Measurements from ENCODE around the gene GEMIN7.
A peak's percentile ranks its signal among the peaks of the same experiment; 100 is the strongest.

Gene GEMIN7, protein sequence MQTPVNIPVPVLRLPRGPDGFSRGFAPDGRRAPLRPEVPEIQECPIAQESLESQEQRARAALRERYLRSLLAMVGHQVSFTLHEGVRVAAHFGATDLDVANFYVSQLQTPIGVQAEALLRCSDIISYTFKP

DNA sequence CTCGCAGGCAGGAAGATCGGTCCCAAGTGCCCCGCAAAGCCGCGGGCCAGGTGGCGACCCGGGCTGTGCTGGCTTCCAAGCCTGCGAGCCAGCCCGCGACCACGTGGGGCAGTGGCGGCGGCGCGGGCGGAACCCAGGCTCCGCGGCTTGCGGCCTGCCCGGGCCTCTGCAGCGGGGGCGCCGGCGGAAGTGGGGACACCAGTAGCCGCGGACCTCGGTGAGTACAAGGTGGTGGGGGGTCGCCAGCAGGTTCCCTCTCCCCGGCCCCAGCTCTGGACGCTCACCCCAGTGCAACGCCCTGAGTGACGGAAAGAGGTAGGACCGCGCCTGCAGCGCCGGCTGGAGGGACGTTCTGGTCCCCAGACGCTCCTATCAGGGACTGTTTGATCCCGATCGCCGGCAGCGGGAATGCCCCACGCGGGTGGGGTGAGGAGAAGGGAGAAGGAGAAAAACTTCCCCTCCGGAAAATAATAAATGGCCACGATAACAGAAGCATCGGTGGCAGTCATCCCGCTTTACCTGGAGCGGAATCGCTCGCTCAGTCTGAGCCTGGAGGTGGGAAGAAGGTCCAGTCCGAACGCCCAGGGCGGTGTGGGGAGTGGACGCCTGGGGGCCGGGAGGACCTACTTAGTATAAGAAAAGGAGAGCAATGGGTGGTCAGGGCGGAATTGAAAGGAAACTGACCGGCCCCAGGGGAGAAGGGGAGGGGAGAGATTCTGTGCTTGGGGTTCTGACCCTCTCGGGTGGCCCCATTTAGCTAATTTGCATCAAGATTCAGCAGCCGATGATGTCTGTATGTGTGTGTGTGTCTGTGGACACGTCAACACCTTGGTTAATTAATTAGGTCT, at the start of gene GEMIN7:
Gene GEMIN7, plus strand, starts transcription at position 198 of the 848 bp plus-strand sequence. CDS start 10,855 bp downstream, outside the sequence.
- peak; percentile 68 for DNase-seq (ENCODE audit: low spot score)

DNA sequence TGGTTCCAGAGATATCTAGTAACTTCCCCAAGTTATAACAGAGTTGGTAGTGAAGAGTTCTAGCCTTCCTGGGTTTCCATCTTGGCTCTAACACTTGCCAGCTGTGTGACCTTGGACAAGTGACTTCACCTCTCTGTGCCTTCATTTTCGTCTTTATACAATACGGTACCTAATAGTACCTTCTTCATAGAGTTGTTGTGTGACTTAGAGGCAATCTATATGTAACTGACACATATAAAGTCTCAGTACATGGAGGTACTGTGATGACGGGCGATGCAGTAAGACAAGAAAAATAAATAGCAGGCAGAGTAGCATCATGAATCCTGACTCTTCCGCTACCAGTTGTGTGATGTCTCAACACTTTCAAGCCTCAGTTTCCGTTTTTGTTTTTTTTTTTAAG, 48.2 kb upstream of the GEMIN7 start:
- DNase-seq (ENCODE audit: low spot score) = no peak

DNA sequence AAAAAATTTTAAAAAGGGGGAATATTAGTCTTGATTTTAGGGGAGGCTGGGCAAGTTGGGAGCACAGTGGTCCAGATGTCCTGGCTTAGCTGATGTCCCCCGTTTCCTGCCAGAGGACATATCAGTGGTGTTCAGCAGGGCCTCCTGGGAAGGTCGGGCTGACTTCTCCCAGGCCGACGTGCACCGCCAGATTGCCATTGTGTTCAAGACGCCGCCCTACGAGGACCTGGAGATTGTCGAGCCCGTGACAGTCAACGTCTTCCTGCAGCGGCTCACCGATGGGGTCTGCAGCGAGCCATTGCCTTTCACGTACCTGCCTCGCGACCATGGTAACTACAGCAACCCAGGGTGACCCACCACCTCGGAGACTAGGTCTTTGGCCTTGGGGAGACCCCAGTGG, 46.6 kb upstream of the GEMIN7 start:
- DNase-seq (ENCODE audit: low spot score) = no peak

DNA sequence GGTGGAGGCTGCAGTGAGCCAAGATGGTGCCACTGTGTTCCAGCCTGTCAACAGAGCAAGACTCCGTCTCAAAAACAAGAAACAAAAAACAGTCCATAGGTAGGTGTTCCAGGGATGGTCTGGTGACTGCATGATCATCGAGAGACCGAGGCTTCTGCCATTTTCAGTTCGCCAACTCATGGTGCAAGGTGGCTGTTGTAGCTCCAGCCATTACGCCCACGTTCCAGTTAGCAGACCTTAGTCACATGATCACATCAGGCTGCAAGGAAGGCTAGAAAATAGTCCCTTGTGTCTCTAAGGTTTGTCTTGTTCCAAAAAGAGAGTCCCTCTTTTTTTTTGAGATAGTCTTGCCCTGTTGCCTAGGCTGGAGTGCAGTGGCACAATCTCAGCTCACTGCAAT, 43.3 kb upstream of the GEMIN7 start:
- DNase-seq (ENCODE audit: low spot score) = no peak

DNA sequence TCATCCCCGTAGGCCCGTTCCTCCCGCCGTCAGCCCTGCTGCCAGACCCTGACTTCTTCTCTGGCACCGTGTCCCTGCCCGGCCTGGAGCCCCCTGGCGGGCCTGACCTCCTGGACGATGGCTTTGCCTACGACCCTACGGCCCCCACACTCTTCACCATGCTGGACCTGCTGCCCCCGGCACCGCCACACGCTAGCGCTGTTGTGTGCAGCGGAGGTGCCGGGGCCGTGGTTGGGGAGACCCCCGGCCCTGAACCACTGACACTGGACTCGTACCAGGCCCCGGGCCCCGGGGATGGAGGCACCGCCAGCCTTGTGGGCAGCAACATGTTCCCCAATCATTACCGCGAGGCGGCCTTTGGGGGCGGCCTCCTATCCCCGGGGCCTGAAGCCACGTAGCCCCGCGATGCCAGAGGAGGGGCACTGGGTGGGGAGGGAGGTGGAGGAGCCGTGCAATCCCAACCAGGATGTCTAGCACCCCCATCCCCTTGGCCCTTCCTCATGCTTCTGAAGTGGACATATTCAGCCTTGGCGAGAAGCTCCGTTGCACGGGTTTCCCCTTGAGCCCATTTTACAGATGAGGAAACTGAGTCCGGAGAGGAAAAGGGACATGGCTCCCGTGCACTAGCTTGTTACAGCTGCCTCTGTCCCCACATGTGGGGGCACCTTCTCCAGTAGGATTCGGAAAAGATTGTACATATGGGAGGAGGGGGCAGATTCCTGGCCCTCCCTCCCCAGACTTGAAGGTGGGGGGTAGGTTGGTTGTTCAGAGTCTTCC, 41.5 kb upstream of the GEMIN7 start:
- no peak for DNase-seq (ENCODE audit: low spot score)

DNA sequence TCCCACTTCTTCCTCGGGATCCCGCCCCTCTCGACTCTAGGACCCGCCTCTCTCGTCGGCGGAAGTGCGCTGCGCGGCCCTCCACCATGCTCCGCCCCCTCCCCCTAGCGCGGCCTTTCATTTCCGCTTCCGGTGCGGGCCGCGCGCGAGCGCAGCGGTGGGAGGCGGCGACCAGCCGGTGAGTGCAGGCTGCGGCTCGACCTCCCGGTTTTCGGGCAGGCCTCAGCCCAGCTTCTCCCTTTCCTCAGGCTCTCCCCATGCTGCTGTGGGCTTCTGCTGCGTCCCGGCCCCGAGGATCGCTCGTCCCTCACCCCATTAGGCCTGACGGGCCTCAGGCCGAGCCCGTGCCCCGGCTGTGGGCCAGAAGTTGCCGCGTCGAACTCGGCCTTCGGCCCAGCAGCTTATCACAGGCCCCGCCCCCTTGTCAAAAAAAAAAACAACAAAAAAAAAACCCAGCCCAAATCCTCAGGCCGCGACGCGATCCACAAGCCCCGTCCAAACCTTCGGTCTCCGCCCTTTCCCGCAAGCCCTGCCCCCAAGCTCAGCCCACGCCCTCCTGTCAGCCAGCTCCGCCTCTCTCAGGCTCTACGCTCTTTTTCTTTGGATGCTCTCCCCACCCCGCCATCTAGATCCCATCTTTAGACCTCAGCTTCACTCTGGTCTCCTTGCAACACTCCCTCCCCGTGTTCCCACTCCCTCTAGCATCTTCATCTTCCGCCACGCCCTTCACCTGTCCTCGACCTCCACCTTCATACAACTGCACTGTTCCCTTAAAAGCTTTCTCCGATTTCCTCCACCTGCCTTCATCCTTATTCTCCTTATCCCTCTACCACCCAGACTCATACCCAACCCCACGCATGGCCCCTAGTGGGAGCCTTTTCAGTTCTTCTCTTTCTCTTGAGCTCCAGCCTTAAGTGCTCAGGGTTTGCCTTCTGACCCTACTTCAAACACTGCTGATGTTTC, 39.8 kb upstream of the GEMIN7 start, which contains the start of gene CLASRP:
Gene CLASRP, plus strand, starts transcription at position 115 of the 963 bp plus-strand sequence. CDS start 1,168 bp downstream, outside the sequence.
- DNase-seq (ENCODE audit: low spot score) = peak; percentile 92

DNA sequence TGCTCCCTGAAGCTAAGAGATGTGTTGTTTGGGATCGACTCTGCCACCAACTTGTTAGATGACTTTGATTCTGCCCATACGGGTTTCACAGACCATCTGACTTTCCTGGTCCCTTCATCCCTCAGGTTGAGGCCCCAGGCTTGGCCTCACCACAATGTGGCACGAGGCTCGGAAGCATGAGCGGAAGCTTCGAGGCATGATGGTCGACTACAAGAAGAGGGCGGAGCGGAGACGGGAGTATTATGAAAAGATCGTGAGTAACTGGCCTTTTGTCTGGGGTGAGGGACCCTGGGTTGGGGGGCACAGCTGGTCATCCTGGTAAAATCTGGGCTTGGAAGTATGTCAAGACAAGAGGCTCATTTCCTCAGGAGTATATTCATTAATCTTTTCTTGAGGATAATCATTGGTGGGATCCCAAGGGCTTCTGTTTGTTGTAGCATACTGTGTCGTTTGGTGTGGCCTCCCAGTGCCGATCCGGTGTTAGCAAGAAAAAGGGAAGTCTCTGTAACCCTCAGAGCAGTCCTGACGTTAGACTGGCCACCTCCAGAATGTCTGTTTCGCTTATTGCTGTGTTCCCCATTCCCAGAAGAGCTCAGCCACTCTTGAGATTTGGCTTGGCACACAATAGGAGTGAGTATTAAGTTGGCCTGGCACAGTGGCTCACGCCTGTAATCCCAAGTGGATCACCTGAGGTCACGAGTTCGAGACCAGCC, 38.8 kb upstream of the GEMIN7 start:
- no peak for DNase-seq (ENCODE audit: low spot score)

DNA sequence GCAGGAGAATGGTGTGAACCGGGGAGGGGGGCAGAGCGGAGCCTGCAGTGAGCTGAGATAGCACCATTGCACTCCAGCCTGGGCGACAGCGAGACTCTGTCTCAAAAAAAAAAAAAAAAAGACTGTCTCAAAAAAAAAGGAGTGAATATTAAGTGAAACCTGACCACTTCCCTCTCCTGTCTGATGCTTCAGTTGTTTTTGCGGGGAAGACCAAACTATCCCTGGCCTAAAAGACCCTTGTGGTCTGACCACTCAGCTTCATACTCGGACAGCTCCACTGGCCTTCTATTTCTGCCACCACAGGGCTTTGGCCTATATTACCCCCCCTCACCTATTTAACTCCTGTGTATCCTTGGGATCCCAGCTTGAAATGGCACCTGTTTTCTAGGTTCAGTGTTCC, 37.9 kb upstream of the GEMIN7 start:
- DNase-seq (ENCODE audit: low spot score) = no peak

DNA sequence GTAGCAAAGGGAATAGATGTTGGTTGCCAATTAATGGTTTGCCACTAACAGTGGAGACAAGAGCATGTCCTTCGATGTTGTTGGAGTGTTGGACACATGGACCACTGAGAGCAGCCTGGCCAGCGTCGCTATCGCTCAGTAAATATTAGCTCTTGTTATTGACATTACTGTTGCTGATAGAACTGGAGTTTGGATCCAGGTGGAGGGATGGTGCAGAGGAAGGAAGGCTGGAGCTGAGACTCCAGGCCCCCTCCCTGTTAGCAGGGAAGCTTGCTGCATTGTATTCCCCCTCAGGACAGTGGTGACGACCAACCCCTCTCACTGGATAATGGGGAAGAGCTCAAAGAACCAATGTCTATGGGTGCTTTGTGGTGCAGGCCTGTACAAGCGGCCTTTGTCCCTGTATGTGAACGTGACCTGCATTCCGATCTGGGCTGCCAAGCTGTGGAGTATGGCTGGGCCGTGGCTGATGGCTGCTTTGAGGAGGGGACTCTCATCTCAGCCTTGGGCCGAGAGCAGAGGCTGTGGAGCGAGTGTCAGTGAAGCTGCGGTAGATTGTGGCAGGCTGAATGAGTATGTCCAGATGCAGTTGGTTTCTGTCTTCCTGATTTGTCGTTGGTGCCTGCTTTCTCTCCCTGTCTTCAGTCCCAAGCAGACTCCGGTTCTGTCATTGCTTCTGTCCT, 33.2 kb upstream of the GEMIN7 start:
- no peak for DNase-seq (ENCODE audit: low spot score)

DNA sequence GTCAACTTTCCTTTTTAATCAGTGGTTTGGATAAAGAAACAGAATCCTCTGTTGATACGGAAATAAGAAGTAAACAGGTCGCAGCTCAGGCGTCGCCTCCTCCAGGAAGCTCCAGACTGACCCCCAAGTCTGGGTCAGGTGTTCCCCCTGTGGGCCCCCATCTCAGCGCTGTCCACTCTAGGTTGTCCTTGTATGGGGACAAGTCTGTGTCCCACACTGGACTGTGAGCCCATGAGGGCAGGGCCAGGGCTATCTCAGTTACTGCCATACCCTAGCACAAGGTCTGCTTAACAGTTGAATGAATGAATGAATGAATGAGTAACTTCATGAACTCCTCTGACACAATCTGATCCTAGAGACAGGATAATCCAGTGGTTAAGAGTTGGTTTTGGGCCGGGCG, 32.7 kb upstream of the GEMIN7 start:
- DNase-seq (ENCODE audit: low spot score) = no peak

DNA sequence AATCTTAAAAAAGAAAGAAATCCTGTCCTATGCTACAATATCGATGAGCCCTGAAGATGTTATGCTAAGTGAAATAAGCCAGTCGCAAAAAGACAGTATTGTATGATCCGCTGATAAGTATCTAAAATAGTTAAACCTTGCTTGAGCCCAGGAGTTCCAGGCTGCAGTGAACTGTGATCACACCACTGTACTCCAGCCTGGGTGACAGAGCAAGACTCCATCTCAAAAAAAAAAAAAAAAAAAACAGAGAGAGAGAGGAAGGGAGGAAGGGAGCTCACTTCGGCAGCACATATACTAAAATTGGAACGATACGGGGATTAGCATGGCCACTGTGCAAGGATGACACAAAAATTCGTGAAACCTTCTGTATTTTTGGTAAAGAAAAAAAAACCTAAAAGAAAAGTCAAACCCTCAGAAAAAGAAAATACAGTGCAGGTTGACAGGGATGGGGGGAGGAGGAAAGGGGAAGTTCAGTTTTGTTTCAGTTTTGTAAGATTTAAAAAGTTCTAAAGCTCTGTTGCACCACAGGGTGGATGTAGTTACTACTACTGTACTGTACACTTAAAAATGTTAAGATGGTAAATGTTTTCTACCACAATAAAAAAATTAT, 31.8 kb upstream of the GEMIN7 start:
- DNase-seq (ENCODE audit: low spot score) = no peak

DNA sequence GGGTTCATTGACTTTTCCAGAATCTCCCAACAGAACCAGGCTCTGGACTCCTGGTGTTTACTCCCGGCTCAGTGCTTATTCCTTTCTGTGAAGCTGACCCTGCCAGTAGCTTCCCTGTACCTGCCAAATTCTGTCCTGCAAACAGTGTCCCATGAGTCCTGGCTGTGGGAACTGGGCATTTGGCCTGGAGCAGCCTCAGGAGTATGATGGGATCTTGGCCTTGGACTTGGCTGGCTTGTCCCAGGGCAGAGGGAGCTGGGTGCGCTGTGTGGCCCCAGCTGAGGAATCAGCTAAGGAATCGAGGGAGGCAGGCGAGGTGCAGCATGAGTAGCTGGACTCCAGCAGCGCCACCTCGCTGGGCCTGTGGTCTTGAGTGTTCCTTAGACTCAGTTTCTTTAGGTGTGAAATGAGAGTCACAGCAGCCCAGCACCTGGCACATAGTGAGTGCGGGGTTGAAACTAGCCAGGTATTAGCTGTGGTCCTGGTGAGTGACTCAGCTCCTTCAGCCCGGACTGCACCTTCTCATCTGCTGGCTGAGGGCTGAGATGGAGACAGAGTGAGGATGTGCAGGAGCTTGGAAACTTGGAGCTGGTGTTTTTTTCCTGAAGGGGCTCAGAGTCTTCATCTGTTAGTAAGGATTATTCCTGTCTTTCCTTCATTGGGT, 29.9 kb upstream of the GEMIN7 start:
- no peak for DNase-seq (ENCODE audit: low spot score)

DNA sequence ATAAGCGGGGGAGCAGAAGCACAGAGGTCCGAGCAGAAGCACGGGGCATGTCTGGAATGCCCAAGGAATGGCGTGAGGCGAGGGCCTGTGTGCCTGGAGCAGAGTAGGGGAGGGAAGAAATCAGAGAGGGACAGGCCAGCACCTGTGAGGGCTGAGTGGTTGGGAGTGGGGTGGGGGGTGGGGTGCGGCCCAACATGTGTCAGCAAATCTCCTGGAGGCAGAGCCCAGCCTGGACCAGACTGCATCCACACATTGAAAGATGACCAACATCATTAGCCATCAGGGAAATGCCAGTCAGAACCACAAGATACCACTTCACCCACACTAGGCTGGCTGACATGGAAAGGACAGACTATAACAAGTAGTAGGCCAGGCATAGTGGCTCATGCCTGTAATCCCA, 29.0 kb upstream of the GEMIN7 start:
- DNase-seq (ENCODE audit: low spot score) = no peak

DNA sequence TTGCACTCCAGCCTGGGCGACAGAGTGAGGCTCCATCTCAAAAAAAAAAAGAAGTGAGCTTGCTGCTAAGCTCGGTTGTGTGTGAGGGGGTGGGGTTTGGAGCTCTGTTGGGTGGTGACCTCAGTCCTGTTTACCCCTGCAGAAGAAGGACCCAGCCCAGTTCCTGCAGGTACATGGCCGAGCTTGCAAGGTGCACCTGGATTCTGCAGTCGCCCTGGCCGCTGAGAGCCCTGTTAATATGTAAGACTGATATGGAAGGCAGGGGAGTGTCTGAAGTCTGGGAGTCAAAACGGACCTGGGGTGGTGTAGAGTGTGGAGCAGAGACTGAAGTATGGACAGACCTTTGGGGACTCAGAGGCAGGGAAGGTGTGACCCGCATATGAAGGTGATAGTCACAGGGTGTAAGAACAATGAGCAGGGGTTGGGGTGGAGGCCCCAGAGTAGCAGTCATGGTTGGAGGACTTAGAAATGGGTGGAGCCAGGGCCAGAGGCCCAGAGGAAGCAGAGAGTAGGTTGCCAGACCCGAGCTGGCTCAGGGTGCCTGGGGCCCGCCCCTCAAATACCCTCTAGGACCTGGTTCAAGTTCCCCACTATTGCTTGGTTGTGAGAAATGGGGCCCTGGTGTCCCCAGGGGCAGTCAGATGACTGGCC, 27.0 kb upstream of the GEMIN7 start:
- DNase-seq (ENCODE audit: low spot score) = no peak

DNA sequence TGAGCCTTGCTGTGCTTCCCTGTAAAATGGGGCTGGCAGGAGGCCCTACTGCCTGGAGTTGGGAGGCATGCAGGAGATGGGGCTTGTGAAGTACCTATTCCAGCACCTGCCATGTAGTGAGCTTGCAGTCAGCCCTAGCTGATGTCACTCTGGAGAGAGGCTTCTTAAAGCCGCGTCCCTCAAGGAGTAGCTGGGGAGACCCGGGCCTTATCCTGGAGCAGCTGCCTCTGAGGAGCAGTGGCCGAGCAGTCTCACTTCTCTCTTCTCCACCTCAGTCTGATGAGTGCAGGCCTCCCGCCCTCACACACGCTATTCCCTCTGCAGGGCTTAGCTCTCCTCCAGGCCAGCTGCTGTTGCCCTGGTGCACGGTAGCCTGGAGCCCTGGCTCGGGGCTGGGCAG, 22.2 kb upstream of the GEMIN7 start:
- no peak for DNase-seq (ENCODE audit: low spot score)

DNA sequence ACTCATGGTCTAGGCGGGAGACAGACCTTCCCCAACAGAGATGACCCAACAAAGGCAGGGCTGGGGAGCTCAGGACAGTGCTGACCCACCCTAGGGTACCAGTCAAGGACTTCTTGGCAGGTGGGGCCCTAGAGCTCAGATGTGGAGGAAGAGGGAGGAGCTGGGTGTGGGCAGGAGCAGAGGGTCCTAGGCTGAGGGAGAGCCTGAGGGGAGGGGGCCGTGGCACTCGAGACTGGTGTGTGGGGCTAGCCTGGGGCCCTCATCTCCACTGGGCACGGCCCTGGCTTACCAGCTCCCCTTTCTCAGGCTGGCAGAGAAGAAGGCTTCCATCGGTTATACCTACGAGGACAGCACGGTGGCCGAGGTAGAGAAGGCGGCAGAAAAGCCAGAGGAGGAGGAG, 21.6 kb upstream of the GEMIN7 start:
- DNase-seq (ENCODE audit: low spot score) = no peak

DNA sequence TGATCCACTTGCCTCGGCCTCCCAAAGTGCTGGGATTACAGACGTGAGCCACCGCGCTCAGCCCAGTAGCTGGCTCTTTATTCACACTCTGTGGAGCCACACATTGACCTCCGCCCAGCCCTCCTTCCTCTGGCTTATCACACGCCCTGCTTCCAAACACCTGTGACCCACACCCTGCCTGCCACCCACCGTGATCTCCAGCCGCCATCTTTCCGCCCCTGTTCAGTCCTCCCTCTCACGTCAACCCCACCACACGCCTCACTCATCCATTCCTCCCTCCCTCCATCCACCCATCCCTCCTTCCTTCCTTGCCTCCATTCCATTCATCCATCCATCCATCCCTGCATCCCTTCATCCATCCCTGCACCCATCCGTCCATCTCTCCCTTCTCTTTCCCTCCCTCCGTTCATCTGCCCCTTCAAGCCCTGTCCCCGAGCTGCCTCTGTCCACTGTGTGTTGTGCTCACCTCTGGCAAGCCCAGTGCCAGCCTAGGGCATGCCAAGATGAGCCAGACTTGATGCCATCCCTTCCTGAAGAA, 20.4 kb upstream of the GEMIN7 start:
- DNase-seq (ENCODE audit: low spot score) = peak; percentile 28

DNA sequence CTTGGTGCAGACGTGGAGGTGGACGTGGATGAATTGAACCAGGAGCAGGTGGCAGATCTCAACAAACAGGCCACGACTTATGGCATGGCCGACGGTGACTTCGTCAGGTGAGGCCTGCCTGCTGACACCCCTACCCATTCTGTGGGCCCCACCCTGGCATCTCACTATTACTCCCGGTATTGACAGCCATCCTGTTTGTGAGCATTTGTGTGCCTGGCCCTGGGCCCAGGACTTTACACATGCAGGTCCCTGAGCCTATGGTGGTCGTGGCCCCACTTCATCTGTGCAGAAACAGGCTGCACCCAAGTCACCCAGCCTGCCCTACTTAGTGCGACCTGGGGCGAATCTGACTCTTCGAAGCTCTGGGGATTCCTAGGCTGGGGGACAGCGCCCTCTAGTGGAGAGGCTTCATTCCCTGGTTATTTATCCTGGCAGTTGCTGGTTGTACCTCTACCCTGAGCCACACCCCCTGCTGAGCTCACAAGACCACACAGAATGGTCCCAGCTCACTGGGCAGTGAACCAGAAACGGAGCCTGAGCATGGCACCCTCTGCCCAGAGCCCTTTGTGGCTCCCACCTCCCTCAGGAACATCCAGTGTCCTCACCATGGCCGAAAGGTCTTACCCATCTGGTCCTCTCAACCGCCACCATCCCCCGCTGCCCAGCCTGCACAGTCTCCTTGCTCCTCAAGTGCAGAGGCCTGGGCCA, 19.6 kb upstream of the GEMIN7 start:
- peak; percentile 89 for DNase-seq (ENCODE audit: low spot score)
